IPS-20b (cell line): ENCODE data around the gene SAMD4A.
"Not testable (repeated sequence)": the region's sequence is repeated elsewhere in the genome, so short reads cannot be mapped to it uniquely, and the experiment has no call there.

Experiments used
- H3K27ac ChIP-seq: one replicate; pipeline ENCODE4 v1.5.1; 2013; ENCODE audit warnings: low read length
- H3K27me3 ChIP-seq: 2 replicates; pipeline ENCODE4 v1.6.1; 2013; ENCODE audit warnings: mild to moderate bottlenecking, low read length, inconsistent platforms; ENCODE audit not compliant: insufficient read depth
- H3K36me3 ChIP-seq: 2 replicates; pipeline ENCODE4 v1.6.1; 2013; ENCODE audit warnings: low read depth, mild to moderate bottlenecking, inconsistent platforms, low read length, moderate library complexity; ENCODE audit not compliant: insufficient read depth
- H3K4me1 ChIP-seq: 2 replicates; pipeline ENCODE4 v1.6.1; 2013; ENCODE audit warnings: mild to moderate bottlenecking, control low read depth, inconsistent platforms, low read length, moderate library complexity; ENCODE audit not compliant: insufficient read depth
- H3K4me3 ChIP-seq: 2 replicates; pipeline ENCODE4 v1.5.1; 2013; ENCODE audit warnings: mild to moderate bottlenecking, low read length, inconsistent platforms
- H3K9ac ChIP-seq: 2 replicates; pipeline ENCODE4 v1.6.1; 2013; ENCODE audit warnings: low read depth, mild to moderate bottlenecking, inconsistent platforms, low read length, moderate library complexity
- H3K9me3 ChIP-seq: 2 replicates; pipeline ENCODE4 v1.6.1; 2013; ENCODE audit warnings: mild to moderate bottlenecking, low read depth, low read length, inconsistent platforms; ENCODE audit not compliant: insufficient read depth

Gene SAMD4A

DNA sequence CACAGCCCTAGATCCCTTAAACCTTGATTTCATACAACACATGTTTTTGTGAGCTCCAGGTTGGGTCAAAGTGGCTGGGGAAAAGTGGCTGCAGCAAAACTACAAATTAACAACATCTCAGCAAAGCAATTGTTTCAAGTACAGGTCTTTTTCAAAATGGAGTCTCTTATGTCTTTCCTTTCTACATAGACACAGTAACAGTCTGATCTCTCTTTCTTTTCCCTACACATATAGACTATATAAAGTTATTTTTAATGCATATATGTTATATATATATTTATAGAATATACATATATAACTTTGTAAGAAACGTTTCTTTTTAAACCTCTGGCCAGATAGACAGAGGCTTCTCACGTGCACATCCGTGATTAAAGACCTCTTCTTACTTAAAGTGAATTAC lies 186.5 kb downstream of the SAMD4A start:
- H3K4me1 ChIP-seq, H3K27ac ChIP-seq, H3K9me3 ChIP-seq, H3K27me3 ChIP-seq, H3K4me3 ChIP-seq, H3K36me3 ChIP-seq, H3K9ac ChIP-seq: not testable (repeated sequence)

DNA sequence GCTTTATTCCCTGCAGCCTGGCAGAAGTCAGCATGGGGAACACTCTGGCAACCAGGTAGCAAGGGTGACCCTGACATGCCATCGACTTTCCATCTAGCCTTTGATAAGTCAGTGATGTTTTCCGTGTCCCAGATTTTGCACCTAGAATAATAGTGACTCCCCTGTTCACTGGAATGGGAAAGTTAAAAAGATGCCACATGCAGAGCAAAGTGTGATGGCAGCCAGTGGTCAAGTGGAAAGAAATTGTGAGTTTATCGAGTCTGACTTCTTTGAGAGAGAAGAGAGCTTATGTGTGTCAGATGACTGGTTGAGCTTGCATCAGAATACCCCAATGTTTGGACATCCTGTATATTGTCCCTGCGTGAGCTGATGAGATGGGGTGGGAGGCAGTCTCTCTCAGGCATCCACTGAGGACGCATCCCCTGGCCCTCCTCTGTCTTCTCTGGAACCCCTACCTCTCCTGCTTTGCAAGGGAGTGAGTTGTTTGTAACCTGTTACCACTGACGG lies 187.2 kb downstream of the SAMD4A start:
- H3K36me3 ChIP-seq: no peaks in the 10 kb centered on the region
- no peak overlapping the region for H3K4me3 ChIP-seq
- no peak overlapping the region for H3K9ac ChIP-seq
- no peaks in the 10 kb centered on the region for H3K9me3 ChIP-seq
- no peak overlapping the region for H3K27ac ChIP-seq
- H3K4me1 ChIP-seq: no peaks in the 10 kb centered on the region
- H3K27me3 ChIP-seq: no peaks in the 10 kb centered on the region

DNA sequence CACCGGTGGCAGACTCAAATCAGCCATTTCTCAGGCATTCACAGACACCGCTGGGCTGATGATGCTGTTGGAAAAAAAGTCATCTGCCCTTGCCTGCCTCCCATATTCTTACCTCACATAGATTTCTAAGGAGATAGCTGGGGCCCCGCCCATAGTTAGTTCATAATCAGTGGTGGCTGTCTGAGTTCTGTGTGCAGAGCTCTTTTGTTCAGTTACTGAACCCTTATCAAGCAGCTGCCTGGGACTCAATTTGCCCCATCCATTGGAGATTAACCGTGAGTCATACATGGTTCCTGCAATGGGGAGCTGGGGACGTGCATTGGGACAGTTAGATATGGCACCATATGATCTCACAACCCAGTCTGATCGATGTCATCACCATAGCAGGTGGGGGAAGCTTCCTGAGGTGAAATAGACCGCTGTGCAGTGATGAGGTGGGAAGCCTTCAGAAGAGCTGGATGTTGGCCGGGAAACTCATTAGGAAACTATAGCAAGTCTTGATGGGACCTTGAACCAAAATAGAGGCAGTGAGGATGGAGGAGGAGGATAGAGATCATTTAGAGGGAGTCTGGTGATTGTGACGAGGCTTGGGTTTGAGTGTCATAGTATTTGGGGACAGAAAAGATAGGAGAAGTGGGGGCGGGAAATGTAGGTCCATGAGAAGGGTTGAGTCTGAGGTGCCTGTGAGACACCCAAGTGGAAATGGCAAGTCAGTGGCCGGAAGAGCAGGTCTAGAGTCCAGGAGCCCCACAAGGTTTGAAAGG lies 187.9 kb downstream of the SAMD4A start:
- no peaks in the 10 kb centered on the region for H3K4me1 ChIP-seq
- no peaks in the 10 kb centered on the region for H3K9me3 ChIP-seq
- no peaks in the 10 kb centered on the region for H3K36me3 ChIP-seq
- no peak overlapping the region for H3K4me3 ChIP-seq
- no peak overlapping the region for H3K9ac ChIP-seq
- no peaks in the 10 kb centered on the region for H3K27me3 ChIP-seq
- H3K27ac ChIP-seq: no peak overlapping the region

DNA sequence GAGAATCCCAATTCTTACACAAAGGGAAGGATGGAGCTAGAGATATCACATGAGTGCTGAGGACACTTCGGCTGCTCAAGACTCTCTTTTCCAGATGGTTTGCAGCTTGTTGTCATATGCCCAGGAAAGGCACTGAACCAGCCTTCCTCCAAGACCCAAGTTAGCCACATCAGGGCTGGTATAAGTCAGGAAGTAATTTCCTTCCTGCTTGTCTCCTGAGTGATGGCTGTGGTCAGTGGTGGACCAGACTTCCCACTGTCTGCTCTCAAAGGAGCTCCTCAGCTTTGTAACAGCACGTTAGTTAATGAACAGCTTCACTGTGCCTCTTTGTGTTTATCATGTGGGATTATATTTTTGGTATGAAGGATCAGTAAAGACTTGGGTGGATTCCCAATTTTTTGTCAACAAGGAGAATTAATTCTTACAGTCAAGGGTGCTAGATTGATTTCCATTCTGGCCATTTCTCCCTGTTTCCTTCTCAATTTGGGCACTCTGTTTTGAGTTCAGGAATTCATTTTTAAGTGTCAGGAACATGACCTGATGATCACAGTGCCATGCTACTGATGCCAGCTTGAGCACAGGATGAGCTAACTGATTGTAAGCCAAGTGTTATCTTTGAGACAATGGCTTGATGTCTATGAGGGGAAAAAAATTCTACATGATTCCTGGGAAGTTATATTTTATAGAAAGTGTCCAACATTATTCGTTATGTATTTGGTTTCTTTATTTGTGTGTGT lies 189.9 kb downstream of the SAMD4A start:
- H3K4me1 ChIP-seq: no peaks in the 10 kb centered on the region
- H3K36me3 ChIP-seq: no peaks in the 10 kb centered on the region

GRCh38 chr14:54758041-54758440 lies 191.1 kb downstream of the SAMD4A start:
- no peak overlapping the region for H3K9ac ChIP-seq
- no peaks in the 10 kb centered on the region for H3K9me3 ChIP-seq
- H3K27me3 ChIP-seq: no peaks in the 10 kb centered on the region
- no peaks in the 10 kb centered on the region for H3K4me1 ChIP-seq
- H3K4me3 ChIP-seq: no peak overlapping the region
- H3K27ac ChIP-seq: no peak overlapping the region
- H3K36me3 ChIP-seq: no peaks in the 10 kb centered on the region

More for the DNA sequence above, 189.9 kb downstream of the SAMD4A start:
- Histone ChIP-seq H3K9me3 (no peaks in the 10 kb centered on the region), H3K9ac (no peak overlapping the region), H3K27ac (no peak overlapping the region), H3K4me3 (no peak overlapping the region), H3K27me3 (no peaks in the 10 kb centered on the region)

GRCh38 chr14:54759982-54760585 lies 193.2 kb downstream of the SAMD4A start:
- Histone ChIP-seq H3K9me3 (no peaks in the 10 kb centered on the region), H3K4me1 (no peaks in the 10 kb centered on the region), H3K36me3 (no peaks in the 10 kb centered on the region), H3K27me3 (no peaks in the 10 kb centered on the region), H3K27ac (no peak overlapping the region), H3K4me3 (no peak overlapping the region), H3K9ac (no peak overlapping the region)

GRCh38 chr14:54760866-54761575 lies 194.1 kb downstream of the SAMD4A start:
- H3K4me1 ChIP-seq: no peaks in the 10 kb centered on the region
- H3K9ac ChIP-seq: no peak overlapping the region
- H3K4me3 ChIP-seq: no peak overlapping the region
- H3K27me3 ChIP-seq: no peaks in the 10 kb centered on the region
- H3K36me3 ChIP-seq: no peaks in the 10 kb centered on the region
- no peak overlapping the region for H3K27ac ChIP-seq
- no peaks in the 10 kb centered on the region for H3K9me3 ChIP-seq

DNA sequence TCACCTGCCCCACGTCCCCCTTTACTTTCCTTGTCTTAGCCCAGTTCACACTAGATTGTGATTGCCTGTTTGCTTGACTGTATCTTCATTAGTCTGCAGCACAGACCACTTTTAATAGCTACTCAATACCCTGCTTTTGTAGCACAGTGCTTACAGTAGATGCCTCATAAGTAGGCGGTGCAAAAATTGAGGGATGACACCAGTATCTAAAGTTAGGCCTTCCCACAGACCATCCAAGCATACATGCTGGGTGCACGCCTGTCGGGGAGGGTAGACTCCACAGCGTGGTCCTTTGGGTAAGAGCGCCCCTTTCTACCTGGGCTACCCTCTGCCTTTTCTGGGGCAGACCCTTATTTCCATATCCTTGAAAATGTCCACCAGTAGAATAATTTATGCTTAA lies 194.9 kb downstream of the SAMD4A start:
- no peaks in the 10 kb centered on the region for H3K36me3 ChIP-seq
- H3K4me3 ChIP-seq: no peak overlapping the region
- no peak overlapping the region for H3K9ac ChIP-seq
- H3K27ac ChIP-seq: no peak overlapping the region
- no peaks in the 10 kb centered on the region for H3K4me1 ChIP-seq
- H3K9me3 ChIP-seq: no peaks in the 10 kb centered on the region
- no peaks in the 10 kb centered on the region for H3K27me3 ChIP-seq

DNA sequence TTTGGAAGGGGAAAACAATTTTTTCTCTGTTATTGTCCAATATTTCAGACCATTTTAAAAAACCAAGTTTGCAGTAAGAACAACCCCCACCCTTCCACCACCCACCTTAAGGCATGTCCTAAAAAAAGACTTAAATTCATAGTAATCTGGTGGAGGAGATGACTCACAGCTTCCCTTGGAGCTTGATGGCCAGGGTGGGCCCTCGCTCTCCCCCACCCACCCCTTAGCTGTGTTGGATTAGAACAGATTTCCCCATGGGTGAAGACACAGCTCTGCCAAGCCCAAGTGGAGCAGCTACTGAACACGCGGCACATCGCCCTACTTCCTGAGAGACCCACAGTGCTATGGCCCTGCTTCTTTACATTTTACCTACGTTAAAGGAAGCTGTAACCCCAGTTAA lies 195.4 kb downstream of the SAMD4A start:
- H3K9me3 ChIP-seq: no peaks in the 10 kb centered on the region
- H3K27me3 ChIP-seq: no peaks in the 10 kb centered on the region
- no peak overlapping the region for H3K9ac ChIP-seq
- H3K4me1 ChIP-seq: no peaks in the 10 kb centered on the region
- no peak overlapping the region for H3K27ac ChIP-seq
- no peaks in the 10 kb centered on the region for H3K36me3 ChIP-seq
- no peak overlapping the region for H3K4me3 ChIP-seq

DNA sequence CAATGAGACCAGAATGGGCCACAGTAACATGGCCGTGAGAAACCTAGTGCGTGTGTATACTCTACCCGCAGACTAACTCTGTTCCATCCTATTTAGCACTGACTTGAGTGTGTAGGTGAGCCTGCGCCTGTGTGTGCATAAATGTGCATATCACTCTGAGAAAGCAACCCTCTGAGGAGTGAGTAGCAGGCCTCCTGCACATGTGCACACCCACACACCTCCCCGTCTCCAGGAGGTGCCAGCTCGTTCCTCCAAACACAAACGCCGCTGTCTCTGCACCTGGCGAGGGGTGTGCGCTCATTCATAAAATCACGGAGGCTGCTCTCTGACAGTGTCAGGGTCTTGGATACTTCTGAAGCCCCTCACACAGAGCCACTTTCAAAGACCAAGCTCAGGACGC lies 196.8 kb downstream of the SAMD4A start:
- no peaks in the 10 kb centered on the region for H3K36me3 ChIP-seq

GRCh38 chr14:54766276-54767138 lies 199.6 kb downstream of the SAMD4A start:
- H3K9ac ChIP-seq: no peak overlapping the region
- no peak overlapping the region for H3K27ac ChIP-seq
- no peaks in the 10 kb centered on the region for H3K9me3 ChIP-seq
- no peak overlapping the region for H3K4me3 ChIP-seq
- no peaks in the 10 kb centered on the region for H3K27me3 ChIP-seq
- H3K4me1 ChIP-seq: no peaks in the 10 kb centered on the region
- H3K36me3 ChIP-seq: no peaks in the 10 kb centered on the region

More for the DNA sequence above, 196.8 kb downstream of the SAMD4A start:
- H3K4me3 ChIP-seq: no peak overlapping the region
- H3K27ac ChIP-seq: no peak overlapping the region
- no peaks in the 10 kb centered on the region for H3K27me3 ChIP-seq
- H3K4me1 ChIP-seq: no peaks in the 10 kb centered on the region
- H3K9ac ChIP-seq: no peak overlapping the region
- no peaks in the 10 kb centered on the region for H3K9me3 ChIP-seq
